MM.1S (cell line): ENCODE results near the gene GABRB2.

Source experiments
- EZH2phosphoT487 ChIP-seq: fragments of 300-600 bp; sonication (generic); IDR thresholded peaks from 2 replicates; pipeline ENCODE4 v1.6.1; 2018; ENCODE audit warnings: antibody characterized with exemption, low read length
- TF ChIP-seq, protein P1 (sequence below): fragments of 300-600 bp; sonication (generic); IDR thresholded peaks from 2 replicates; pipeline ENCODE4 v1.5.1; 2016; ENCODE audit warnings: antibody characterized with exemption, low read length, mixed read lengths

DNA sequence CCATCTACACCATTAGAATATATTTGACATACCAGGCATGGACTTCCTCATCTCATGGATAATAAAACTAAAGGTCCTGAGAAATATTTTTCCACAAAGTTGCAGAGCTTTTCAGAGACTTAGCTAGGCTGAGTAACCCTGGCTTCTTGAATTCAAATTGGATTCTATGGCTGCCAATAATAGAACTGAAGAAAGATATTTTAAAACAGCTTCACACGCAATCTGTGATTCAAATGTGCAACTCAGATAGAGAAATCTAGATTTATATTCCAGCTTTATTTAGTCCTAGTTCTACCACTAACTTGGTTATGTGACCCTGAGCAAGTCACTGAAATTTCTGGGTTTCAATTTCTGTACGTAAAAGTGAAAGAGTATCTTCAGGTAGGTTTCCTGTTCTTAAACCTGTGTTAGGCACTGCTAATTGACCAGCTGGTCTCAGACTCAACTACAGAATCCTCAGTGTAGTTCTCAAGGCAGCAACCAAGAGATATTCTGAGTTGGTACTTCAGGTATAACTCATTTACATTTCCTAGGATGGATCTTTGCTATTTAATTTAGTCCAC is 235.3 kb downstream of the GABRB2 start:
- TF ChIP-seq, protein P1, sequence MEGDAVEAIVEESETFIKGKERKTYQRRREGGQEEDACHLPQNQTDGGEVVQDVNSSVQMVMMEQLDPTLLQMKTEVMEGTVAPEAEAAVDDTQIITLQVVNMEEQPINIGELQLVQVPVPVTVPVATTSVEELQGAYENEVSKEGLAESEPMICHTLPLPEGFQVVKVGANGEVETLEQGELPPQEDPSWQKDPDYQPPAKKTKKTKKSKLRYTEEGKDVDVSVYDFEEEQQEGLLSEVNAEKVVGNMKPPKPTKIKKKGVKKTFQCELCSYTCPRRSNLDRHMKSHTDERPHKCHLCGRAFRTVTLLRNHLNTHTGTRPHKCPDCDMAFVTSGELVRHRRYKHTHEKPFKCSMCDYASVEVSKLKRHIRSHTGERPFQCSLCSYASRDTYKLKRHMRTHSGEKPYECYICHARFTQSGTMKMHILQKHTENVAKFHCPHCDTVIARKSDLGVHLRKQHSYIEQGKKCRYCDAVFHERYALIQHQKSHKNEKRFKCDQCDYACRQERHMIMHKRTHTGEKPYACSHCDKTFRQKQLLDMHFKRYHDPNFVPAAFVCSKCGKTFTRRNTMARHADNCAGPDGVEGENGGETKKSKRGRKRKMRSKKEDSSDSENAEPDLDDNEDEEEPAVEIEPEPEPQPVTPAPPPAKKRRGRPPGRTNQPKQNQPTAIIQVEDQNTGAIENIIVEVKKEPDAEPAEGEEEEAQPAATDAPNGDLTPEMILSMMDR, result no peak
- TF ChIP-seq EZH2phosphoT487, result no peak
